Measurements from ENCODE around the gene CERT1.

The CERT1 gene

DNA sequence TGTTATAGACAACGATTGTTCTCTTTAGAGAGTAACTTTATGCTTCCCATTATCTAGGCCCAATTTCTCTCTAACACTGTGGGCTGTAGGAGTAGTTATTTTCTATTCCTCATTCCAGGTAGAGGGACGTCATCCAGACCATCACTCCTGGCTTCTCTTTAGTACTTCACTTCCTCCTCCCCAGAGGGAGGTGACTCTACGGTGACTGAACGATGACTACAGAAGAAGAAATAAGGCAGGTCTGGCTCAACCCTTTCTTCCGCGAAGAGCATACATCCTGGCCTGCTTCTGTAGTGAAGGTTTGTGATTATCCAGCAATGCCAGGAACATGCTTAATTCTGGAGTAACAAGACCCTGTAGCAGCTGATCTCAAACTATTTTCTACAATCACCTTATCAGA, 123.6 kb downstream of the CERT1 start:
- no peak for DNase-seq

DNA sequence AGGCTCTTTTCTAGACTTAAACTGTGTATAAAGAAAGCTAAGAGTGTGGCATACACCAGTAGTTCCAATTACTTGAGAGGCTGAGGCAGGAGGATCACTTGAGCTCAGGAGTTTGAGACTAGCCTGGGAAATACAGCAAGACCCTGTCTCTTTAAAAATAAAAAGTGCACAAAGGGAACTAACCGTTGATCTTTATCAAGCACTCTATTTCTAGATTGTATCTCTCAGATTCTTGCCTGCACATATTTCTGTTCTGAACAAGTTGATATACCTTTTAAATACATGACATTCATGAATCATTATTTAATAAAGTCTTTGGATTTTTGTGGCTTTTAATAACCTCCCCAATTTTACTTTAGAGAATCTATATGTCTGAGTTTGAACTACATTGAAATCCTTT, 127.2 kb downstream of the CERT1 start:
- DNase-seq = no peak

DNA sequence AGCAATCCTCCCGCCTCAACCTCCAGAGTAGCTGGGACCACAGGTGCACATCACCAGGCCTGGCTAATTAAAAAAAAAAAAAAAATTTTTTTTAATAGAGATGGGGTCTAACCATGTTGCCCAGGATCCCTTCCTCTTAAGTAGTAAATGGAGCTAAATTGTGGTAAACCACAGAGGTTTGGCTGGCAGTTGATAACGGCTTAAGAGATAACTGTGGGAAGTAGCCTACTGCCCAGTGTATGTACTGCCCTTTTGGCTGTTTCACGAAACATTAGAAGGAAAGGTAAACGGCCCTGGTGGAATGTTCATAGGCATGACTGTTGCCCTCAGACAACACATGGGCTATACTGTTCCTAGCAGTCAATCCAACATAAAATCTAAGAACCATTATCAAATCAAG, 130.0 kb downstream of the CERT1 start:
- DNase-seq = no peak

DNA sequence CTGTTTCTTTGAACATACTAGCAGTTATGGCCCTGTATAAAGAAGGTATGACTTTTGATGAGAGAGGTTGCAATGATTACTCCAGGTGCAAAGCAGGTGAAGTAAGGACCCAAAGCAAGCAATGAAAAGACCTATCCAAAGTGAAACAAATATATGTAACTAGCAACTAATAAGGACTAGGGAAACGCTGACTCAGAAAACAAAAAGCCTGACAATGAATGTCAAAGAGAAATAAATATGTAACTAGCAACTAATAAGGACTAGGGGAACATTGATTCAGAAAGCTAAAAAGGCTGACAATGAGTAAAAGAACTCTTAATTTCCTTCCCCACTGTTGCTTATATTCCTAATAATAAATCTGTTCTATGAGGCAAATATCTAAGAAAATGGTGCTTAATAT, 131.3 kb downstream of the CERT1 start:
- DNase-seq = no peak

DNA sequence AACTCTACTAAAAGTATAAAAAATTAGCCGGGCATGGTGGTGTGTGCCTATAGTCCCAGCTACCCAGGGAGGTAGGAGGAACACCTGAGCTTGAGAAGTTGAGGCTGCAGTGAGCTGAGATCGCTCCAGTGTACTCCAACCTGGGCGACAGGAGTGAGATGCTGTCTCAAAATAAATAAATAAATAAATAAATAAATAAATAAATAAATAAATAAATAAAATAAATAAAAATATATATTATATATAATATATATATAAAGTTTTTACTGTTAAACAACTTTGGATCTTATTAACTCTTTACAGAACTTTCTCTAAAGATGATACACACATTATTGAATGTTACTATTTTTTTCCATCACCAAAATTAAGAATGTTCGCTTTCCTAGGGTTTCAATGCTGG, 136.0 kb downstream of the CERT1 start:
- no peak for DNase-seq

DNA sequence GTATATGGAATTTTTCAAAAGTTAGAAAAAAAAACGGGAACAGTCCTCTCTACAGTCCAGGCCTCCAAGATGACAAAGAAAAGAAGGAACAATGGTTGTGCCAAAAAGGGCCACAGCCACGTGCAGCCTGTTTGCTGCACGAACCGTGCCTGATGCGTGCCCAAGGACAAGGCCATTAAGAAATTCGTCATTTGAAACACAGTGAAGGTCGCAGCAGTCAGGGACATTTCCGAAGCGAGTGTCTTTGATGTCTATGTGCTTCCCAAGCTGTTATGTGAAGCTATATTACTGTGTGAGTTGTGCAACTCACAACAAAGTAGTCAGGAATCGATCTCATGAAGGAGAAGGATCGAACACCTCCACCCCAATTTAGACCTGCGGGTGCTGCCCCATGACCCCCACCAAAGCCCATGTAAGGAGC, 137.0 kb downstream of the CERT1 start:
- DNase-seq = no peak

DNA sequence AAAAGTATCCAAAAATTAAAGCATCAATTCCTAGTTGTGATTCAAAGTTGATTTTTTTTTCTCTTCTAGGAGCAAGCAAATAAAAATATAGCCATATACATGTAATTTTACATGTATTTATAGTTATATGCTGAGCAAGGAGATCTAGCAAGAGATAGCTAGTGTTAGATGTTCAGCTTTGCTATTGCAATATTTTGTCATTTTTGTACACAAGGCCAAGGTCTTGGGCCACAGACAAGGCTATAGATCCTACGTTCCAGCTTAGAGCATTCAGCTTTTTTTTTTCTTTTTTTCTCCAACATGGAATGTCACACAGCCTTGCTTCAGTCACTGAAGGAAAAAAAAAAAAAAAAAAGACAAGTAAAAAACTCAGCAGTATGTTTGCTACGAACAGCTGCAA, 137.6 kb downstream of the CERT1 start:
- no peak for DNase-seq

DNA sequence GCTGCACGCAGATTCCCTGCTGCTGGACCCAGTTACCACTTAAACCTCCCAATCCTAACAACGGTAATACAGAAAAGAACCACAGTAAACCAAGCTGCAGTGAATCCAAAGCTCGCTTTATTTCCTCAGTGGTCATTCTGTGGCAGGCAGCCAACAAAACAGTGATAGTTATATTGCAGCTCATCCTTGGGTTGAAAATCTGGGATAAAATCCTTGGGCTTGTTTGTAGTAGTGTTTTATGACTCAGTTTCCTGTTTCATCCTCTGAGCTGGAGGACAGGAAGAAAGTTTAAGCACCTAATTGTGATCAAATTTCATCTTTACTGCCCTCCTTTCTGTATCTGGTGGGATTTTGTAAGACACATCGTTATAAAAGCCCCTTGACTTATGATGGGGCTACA, 143.0 kb downstream of the CERT1 start:
- no peak for DNase-seq

DNA sequence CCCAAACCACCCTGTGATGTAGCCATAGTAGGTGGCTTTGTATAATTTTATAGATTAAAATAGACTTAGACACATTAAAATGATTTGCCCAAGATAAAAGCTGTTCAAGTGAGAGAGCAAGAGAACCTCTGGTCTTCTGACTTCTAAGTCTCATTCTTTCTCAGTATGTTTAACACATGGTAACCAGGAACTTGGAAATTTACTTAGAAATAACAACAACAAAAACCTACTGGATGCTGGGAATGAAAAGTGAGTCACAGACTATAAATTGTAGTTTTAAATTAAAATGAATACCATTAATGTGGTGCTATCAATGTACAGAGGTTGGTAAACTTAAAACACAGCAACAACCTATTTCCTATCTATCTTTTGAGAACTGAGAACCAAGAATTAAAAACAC, 144.0 kb downstream of the CERT1 start:
- no peak for DNase-seq

DNA sequence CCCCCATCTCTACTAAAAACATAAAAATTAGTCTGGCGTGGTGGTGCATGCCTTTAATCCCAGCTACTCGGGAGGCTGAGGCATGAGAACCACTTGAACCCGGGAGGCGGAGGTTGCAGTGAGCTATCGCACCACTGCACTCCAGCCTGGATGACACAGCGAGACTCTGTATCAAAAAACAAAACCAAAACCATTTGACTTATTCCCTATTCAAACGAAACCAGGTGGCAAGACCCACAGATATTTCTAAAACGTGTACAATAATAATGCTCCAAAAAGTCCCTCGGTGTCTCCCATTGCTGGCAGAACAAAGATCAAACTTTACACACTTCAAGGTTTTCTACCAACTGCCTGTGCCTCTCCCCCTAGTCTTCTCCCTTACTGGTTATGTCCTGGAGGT, 144.6 kb downstream of the CERT1 start:
- no peak for DNase-seq

DNA sequence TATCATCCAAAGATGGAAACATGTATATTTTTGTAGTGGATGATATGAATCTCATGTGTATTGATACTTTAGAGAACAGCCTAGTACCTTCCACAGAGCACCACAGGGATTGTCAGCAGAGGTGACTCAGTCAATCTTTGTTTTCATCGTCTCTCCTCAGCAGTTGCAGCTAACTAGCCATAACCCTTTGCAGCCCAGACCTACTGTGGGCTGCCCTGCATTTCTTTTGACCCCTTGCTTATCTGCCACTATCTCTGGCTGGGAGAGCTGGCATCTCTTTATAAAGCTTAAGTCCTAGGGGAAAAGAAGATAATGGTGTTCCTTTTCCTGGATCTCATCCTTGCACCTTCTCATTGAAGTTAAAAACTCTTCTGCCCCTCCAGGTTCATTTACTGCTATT, 145.7 kb downstream of the CERT1 start:
- no peak for DNase-seq

DNA sequence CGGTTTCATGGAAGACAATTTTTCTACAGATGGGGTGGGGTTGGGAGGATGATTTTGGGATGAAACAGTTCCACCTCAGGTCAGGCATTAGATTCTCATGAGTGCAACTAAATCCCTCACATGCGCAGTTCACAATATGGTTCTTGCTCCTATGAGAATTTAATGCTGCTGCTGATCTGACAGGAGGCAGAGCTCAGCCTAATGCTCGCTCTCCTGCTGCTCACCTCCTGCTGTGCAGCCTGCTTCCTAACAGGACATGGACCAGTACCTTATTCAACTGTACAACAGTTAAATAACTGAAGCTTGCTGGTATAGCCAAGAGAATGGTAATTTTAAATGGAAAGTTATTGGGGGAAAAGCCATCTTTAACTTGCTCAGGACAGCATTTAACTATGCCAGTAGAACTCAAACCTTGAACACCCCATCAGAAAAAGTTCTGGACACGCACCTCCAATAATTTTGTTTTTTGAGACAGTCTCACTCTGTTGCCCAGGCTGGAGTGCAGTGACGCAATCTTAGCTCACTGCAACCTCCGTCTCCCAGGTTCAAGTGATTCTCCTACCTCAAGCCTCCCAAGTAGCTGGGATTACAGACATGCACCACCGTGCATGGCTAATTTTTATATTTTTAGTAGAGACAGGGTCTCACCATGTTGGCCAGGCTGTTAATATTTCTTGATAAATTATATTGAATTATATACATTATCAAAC, 146.7 kb downstream of the CERT1 start:
- DNase-seq = no peak

DNA sequence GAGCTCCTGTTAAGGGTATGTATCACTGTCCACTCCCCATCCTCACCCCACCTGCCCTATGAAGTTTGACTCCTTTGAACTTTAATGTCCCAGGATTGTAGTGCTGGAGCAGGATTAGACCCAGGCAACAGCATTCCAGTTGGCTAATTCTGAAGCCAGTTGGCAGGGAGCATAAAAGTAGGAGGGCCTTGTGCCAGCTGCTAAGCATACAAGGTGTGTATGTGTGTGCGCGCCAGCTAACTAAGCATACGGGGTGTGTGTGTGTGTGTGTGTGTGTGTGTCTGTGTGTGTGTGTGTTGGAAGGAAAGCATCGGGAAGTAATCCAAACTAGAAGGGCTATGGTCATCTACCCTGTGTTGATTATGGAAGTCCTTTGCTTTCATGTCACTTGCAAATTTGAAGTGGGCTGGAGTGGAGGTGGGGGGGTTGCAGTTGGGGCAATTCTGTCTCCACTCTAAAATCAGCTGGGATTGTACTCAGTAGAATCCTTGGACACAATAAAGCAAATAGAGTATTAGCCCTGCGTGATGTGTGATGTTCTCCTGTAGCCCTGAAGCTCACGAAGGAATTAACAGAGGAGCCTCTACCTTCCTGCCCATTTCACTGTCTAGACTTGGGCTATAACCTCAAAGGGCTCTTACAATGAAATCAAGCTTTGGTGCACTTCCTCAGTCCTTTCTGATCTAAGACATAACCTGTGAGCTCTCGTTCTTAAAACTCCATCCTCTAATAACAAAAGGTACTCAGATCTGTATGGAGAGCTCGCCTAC, 147.5 kb downstream of the CERT1 start:
- no peak for DNase-seq

DNA sequence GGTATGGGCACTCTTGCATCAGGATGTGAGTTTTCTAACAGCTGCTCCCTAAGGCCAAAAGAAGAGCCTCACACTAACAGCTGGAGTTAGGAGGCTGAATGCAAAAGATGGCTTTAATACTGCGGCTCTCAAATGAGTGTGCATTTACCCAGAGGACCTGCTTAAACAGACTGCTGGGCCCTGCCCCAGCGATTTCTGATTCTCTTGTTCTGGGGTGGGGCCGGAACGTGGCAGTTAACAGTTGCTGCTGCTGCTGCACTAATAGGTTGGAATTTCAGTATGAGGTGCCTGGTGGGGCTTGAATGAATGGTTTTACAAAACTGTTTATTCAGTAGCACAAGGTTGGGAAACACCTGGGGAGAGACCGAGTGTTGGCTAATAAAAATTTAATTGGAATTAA, 148.3 kb downstream of the CERT1 start:
- no peak for DNase-seq

DNA sequence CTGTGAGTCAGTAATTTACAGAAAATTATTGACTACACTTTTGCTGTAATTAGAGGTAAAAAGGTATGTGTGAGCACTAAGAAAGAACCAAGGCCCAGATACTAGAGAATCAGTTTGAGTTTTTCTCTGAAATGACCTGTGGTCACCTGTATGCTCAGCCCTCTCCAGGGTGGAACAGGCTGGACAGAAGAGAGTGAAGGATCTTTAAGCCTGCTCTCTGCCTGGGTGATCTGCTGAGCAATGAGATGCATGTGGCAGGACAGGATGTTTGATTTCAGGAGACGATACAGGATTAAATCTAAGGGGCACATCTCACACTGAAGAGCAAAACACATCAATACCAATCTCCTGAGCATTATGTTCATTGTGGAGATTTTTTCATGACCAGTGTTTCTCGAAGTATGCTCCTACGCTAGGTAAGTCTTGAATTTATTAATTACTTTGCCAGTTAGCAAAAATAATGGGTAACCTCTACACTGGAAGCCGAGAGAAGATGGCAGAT, 148.9 kb downstream of the CERT1 start:
- DNase-seq = no peak

DNA sequence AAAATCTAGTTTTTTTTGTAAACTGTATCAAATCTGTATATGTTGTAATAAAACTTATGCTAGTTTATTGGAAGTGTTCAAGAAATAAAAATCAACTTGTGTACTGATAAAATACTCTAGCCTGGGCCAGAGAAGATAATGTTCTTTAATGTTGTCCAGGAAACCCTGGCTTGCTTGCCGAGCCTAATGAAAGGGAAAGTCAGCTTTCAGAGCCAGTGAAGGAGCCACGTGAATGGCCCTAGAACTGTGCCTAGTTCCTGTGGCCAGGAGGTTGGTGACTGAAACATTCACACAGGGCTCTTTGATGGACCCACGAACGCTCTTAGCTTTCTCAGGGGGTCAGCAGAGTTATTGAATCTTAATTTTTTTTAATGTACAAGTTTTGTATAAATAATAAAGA, 150.1 kb downstream of the CERT1 start:
- no peak for DNase-seq

DNA sequence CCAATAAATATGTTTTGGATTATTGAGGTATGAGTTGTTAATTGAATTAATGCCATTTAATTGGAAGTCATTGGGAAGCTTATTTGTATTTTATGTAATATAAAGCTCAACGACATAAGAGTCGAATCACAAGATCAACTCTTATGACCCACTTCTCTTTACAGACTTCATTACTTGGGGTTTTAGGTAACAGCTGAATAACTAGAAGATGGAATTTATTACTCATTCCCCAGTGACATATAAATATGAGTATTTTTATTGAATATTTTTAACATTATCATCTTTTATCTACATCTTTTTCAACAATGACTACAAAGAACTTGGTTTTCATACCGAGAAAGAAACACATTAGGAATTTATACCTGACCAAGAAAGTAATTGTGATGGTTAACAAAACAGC, 153.3 kb downstream of the CERT1 start:
- DNase-seq = no peak

DNA sequence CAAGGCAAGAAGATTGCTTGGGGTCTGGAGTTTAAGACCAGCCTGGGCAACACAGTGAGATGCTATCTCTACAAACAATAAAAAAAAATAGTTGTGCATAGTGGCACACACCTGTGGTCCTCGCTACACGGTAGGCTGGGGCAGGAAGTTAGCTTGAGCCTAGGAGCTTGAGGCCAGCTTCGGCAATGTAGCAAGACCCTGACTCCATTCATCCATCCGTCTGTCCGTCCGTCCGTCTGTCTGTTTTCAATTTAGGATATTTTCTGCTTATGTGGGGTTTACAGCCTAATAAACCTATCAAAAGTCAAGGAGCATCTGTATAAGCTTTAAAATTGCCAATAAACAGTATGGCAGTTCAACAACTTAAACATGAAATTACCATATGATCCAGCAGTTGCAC, 154.7 kb downstream of the CERT1 start:
- DNase-seq = no peak

DNA sequence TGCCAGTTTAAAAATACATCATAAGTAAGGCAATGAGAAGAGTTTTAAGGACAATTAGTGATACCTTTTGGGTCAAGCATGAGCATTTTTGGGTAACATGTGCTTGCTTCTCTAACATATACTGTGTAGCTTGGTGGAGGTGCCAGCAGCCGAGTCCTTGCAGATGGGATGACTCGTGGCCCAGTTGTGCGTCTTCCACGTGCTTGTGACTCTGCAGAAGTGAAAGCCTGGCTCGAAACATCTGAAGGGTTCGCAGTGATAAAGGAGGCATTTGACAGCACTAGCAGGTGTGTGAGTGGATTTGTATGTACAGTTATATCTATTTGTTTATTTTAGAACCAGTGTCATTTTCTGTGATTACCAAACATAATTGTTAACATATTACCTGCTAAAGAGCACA, 156.2 kb downstream of the CERT1 start:
- no peak for DNase-seq

DNA sequence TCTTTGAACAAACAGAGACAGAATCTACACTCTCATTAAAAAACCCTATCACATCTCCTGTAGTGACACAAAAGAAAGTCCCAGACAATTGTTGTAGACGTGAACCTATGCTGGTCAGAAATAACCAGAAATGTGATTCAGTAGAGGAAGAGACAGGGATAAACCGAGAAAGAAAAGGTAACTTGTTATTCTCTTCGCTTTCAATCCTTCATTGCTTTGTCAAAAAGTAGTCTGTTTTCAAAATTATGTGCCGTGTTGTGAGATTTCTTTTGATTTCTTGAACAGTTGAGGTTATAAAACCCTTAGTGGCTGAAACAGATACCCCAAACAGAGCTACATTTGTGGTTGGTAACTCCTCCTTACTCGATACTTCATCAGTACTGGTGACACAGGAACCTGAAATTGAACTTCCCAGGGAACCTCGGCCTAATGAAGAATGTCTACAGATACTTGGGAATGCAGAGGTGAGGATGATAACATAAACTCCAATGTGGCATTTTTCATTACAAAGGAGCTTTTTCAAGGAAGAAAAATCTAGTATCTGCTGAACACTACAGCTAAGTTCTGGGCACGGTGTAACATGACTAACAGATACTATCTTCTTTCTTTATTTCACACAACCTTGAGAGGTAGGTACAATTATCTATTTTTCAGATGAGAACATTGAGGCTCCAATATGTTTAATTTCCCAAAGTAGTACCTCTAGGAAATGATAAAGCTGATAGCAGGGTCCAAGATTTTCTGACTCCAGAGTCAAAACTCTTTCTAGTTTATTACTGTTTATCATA, 160.1 kb downstream of the CERT1 start:
- no peak for DNase-seq

DNA sequence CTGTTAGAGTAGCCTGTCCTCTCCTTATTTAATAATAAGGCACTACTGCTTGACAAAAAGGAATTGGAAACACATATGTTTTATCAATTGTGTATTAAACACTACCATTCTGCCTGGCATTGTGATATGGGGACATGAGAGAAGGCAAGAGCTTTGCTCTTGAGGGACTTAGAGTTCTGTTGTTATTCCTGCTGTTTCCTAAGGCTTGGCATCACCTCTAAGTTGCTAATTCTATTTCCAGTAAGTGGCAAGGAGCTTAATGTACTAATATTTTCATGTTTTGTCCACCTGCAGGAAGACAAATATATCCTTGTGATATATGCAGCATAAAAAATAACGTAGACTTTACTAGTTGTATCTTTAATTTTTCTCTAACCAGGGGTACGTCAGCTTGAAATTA, 161.8 kb downstream of the CERT1 start:
- no peak for DNase-seq

DNA sequence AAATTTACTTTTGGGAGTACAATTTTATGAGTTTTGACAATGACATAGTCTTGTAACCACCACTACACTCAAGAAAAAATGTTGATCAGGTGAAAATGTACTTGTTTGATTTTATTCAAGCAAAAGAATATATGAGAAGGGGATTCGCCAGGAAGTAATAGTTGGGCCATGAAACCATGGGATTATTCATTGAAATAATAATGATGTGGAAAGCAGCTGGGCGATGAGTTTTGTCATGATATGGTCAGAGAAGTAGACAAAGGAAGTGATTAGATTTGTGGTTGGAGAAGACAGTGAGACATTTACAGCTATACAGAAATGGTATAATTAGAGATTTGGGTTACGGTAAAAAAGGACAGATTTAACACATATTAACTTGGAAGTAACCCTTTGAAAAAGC, 163.2 kb downstream of the CERT1 start:
- no peak for DNase-seq

DNA sequence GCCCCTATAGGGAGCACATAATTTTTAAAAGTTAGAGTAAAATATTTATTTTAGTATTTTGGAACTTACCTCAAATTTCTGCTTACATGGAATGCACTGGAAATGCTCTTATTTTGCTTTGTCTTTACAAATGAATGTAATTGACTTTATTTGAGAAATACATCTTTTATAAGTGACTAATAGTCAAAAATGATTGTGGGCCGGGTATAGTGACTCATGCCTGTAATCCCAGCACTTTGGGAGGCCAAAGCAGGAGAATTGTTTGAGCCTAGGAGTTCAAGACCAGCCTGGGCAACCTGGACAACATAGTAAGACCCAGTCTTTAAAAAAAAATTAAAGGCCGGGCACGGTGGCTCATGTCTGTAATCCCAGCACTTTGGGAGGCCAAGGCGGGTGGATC, 168.6 kb downstream of the CERT1 start:
- no peak for DNase-seq

DNA sequence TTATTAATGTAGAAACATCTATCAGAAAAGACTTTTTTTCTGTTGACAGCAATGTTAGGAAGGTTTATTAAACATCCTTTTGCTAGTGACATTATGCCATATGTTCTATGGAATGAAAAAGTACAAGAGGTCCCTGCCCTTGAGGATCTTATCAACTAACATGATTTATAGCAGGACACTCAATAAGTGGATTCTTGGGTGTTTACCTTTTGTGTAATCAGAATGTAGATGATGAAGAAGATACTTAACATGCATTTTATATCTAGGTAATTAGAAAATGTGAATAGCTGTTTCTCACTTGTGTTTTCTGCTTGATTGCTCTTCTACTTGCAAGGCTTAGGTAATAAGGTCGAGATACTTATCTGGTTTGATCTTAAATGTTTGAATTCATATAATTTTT, 169.5 kb downstream of the CERT1 start:
- no peak for DNase-seq
